Astrocyte (in vitro differentiated cells and primary cell): Measurements from ENCODE around the gene STKLD1. TPM values are rescaled to one million over a fixed set of nuclear protein-coding genes. Genes with fewer than 3 reads are reported as not detected.

Source experiments
- DNase-seq: peaks from one replicate; pipeline ENCODE4 v3.0.0-alpha.2; 2010; ENCODE audit warnings: low read depth
- FAIRE-seq: peaks from 2 replicates; lab custom pipeline; 2011; peaks lifted over from hg19 to GRCh38; lab: Jason Lieb, UNC
- H2AFZ ChIP-seq: 2 replicates; pipeline ENCODE4 v1.6.0; 2012; ENCODE audit warnings: low read depth, low read length, inconsistent platforms
- H3K27ac ChIP-seq: 2 replicates; pipeline ENCODE4 v1.5.1; 2011; ENCODE audit warnings: low read depth, low read length, inconsistent platforms
- H3K27me3 ChIP-seq: 2 replicates; pipeline ENCODE4 v1.6.0; 2011; ENCODE audit warnings: low read length, inconsistent platforms; ENCODE audit not compliant: insufficient read depth
- H3K36me3 ChIP-seq: 2 replicates; pipeline ENCODE4 v1.5.1; 2011; ENCODE audit warnings: low read length, inconsistent platforms; ENCODE audit not compliant: insufficient read depth
- H3K4me1 ChIP-seq: 2 replicates; pipeline ENCODE4 v1.5.1; 2011; ENCODE audit warnings: low read length, inconsistent platforms; ENCODE audit not compliant: insufficient read depth
- H3K4me2 ChIP-seq: 2 replicates; pipeline ENCODE4 v1.6.0; 2012; ENCODE audit warnings: low read length, inconsistent platforms
- H3K4me3 ChIP-seq: 2 replicates; pipeline ENCODE4 v1.5.1; 2011; ENCODE audit warnings: low read depth, mild to moderate bottlenecking, low read length, inconsistent platforms; ENCODE audit not compliant: insufficient read depth
- H3K79me2 ChIP-seq: 2 replicates; pipeline ENCODE4 v1.6.0; 2012; ENCODE audit warnings: mild to moderate bottlenecking, low read length, inconsistent platforms; ENCODE audit not compliant: insufficient read depth
- H3K9ac ChIP-seq: 2 replicates; pipeline ENCODE4 v1.6.0; 2012; ENCODE audit warnings: mild to moderate bottlenecking, low read length, inconsistent platforms
- H3K9me3 ChIP-seq: 2 replicates; pipeline ENCODE4 v1.5.1; 2012; ENCODE audit warnings: low read depth, mild to moderate bottlenecking, low read length, inconsistent platforms; ENCODE audit not compliant: insufficient read depth
- H4K20me1 ChIP-seq: 2 replicates; pipeline ENCODE4 v1.6.0; 2012; ENCODE audit warnings: low read length, inconsistent platforms; ENCODE audit not compliant: insufficient read depth
- H3K27ac Mint-ChIP-seq: one replicate; pipeline ENCODE4 v1.8.0; 2021; ENCODE audit warnings: mild to moderate bottlenecking, mixed read lengths; ENCODE audit not compliant: unreplicated experiment
- H3K27me3 Mint-ChIP-seq: one replicate; pipeline ENCODE4 v1.8.0; 2021; ENCODE audit warnings: low read depth, mixed read lengths; ENCODE audit not compliant: unreplicated experiment
- H3K36me3 Mint-ChIP-seq: one replicate; pipeline ENCODE4 v1.8.0; 2021; ENCODE audit warnings: low read depth, mixed read lengths; ENCODE audit not compliant: unreplicated experiment
- H3K4me1 Mint-ChIP-seq: one replicate; pipeline ENCODE4 v1.8.0; 2021; ENCODE audit warnings: low read depth, mixed read lengths; ENCODE audit not compliant: unreplicated experiment
- H3K4me3 Mint-ChIP-seq: one replicate; pipeline ENCODE4 v1.8.0; 2021; ENCODE audit warnings: mild to moderate bottlenecking, moderate library complexity, mixed read lengths; ENCODE audit not compliant: unreplicated experiment
- H3K9me3 Mint-ChIP-seq: one replicate; pipeline ENCODE4 v1.8.0; 2021; ENCODE audit warnings: mild to moderate bottlenecking, mixed read lengths; ENCODE audit not compliant: unreplicated experiment
- CTCF ChIP-seq: IDR thresholded peaks from 2 replicates; pipeline ENCODE4 v1.5.1; 2011; ENCODE audit warnings: low read depth, mild to moderate bottlenecking, inconsistent platforms, low read length, moderate library complexity; ENCODE audit not compliant: insufficient read depth
- EZH2 ChIP-seq: IDR thresholded peaks from 2 replicates; pipeline ENCODE4 v1.6.1; 2012; ENCODE audit warnings: mild to moderate bottlenecking, low read length, inconsistent platforms; ENCODE audit not compliant: insufficient read depth
- total RNA-seq: library from RNA; stranded (reverse); gene quantifications from 2 replicates; pipeline ENCODE4 v1.2.1, GENCODE V29; 2021

Gene STKLD1
- total RNA-seq, 1 donor from 2014 or later = 0.82 TPM

- Histone ChIP-seq H3K9ac (no peak overlapping the region), H3K4me3 (no peak overlapping the region), H3K4me2 (no peak overlapping the region), H3K79me2 (peaks cover 89% of the 10 kb centered on the region), H3K4me1 (peaks cover 10% of the 10 kb centered on the region), H3K27ac (no peak overlapping the region), H3K36me3 (peaks cover 46% of the 10 kb centered on the region), H4K20me1 (peaks cover 88% of the 10 kb centered on the region), H3K27me3 (no peaks in the 10 kb centered on the region), H2AFZ (no peak overlapping the region), H3K9me3 (no peaks in the 10 kb centered on the region)
- H3K36me3 Mint-ChIP-seq = peaks cover 11% of the 10 kb centered on the region
- no peak for FAIRE-seq
- no peaks in the 10 kb centered on the region for H3K27me3 Mint-ChIP-seq
- no peaks in the 10 kb centered on the region for H3K9me3 Mint-ChIP-seq
- H3K27ac Mint-ChIP-seq = peak overlapping the region; percentile 75
- H3K4me1 Mint-ChIP-seq = peaks cover 31% of the 10 kb centered on the region
- no peak for DNase-seq
- TF ChIP-seq CTCF (no peak), EZH2 (no peak)
- no peak overlapping the region for H3K4me3 Mint-ChIP-seq
Observed at GRCh38 chr9:133360400-133361393, 15.5 kb upstream of the STKLD1 start.

GRCh38 chr9:133361507-133362092, 14.6 kb upstream of the STKLD1 start:
- Mint-ChIP-seq H3K27ac (peak overlapping the region; percentile 75), H3K4me3 (no peak overlapping the region), H3K4me1 (peaks cover 31% of the 10 kb centered on the region), H3K9me3 (no peaks in the 10 kb centered on the region), H3K27me3 (no peaks in the 10 kb centered on the region), H3K36me3 (peaks cover 11% of the 10 kb centered on the region)
- no peak overlapping the region for H2AFZ ChIP-seq
- H3K27ac ChIP-seq = no peak overlapping the region
- H3K9me3 ChIP-seq = no peaks in the 10 kb centered on the region
- H3K9ac ChIP-seq = no peak overlapping the region
- H3K36me3 ChIP-seq = peaks cover 53% of the 10 kb centered on the region
- H3K79me2 ChIP-seq = peaks cover 92% of the 10 kb centered on the region
- H3K4me2 ChIP-seq = no peak overlapping the region
- peaks cover 9% of the 10 kb centered on the region for H3K4me1 ChIP-seq
- FAIRE-seq (no peak), DNase-seq (no peak)
- H3K4me3 ChIP-seq = no peak overlapping the region
- TF ChIP-seq CTCF (no peak), EZH2 (no peak)
- H3K27me3 ChIP-seq = no peaks in the 10 kb centered on the region
- H4K20me1 ChIP-seq = peaks cover 94% of the 10 kb centered on the region
